Measurements from ENCODE around the gene WNT2. TPM values are rescaled to one million over a fixed set of nuclear protein-coding genes. Genes with fewer than 3 reads are reported as not detected.

Gene WNT2
- total and polyA plus RNA-seq, 7 donors, result under 0.01 to 2.8 (median 0.16) TPM; not detected in 3

DNA sequence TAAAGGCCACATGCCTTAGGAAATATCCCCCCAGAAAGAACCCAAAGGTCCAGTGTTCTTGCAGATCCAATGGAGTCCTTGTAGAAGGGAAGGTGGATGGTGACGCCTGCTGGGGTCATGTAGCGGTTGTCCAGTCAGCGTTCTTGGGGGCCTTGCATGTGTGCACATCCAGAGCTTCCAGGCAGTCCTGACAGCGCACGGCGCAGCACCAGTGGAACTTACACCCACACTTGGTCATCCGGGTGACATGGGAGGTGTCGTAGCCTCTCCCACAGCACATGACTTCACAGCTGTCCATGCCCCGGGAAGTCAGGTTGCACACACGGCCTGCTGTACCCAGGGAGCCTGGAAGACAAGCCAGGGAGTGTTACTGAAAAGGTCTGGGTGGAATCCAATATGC lies 44.8 kb downstream of the WNT2 start:
- H3K4me3 ChIP-seq, result no peak overlapping the region
- no peaks in the 10 kb centered on the region for H3K27me3 ChIP-seq
- TF ChIP-seq POLR2A (IDR thresholded peaks at IDR 0.05) (no peak), EP300 (IDR thresholded peaks at IDR 0.05) (no peak)
- H3K36me3 ChIP-seq, result no peaks in the 10 kb centered on the region
- H3K9me3 ChIP-seq, result no peaks in the 10 kb centered on the region
- DNase-seq, result no peak
- intact Hi-C loops (cut with DNase I), result no loop called here
- H3K27ac ChIP-seq, result no peak overlapping the region
- WGBS, 2 donors, result 94% methylated on average over 10 of the region's 10 CpGs
- no peaks in the 10 kb centered on the region for H3K4me1 ChIP-seq

- DNase-seq, result no peak
- Histone ChIP-seq H3K4me3 (no peak overlapping the region), H3K27ac (no peak overlapping the region), H3K27me3 (no peaks in the 10 kb centered on the region), H3K36me3 (no peaks in the 10 kb centered on the region), H3K9me3 (no peaks in the 10 kb centered on the region), H3K4me1 (no peaks in the 10 kb centered on the region)
- TF ChIP-seq, protein P1, sequence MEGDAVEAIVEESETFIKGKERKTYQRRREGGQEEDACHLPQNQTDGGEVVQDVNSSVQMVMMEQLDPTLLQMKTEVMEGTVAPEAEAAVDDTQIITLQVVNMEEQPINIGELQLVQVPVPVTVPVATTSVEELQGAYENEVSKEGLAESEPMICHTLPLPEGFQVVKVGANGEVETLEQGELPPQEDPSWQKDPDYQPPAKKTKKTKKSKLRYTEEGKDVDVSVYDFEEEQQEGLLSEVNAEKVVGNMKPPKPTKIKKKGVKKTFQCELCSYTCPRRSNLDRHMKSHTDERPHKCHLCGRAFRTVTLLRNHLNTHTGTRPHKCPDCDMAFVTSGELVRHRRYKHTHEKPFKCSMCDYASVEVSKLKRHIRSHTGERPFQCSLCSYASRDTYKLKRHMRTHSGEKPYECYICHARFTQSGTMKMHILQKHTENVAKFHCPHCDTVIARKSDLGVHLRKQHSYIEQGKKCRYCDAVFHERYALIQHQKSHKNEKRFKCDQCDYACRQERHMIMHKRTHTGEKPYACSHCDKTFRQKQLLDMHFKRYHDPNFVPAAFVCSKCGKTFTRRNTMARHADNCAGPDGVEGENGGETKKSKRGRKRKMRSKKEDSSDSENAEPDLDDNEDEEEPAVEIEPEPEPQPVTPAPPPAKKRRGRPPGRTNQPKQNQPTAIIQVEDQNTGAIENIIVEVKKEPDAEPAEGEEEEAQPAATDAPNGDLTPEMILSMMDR (IDR thresholded peaks at IDR 0.05), result no peak
- TF ChIP-seq POLR2AphosphoS5 (IDR thresholded peaks at IDR 0.05) (no peak), POLR2A (IDR thresholded peaks at IDR 0.05) (no peak), EP300 (IDR thresholded peaks at IDR 0.05) (no peak)
- WGBS, 2 donors, result 74 to 79% methylated on average over 3 of the region's 3 CpGs
- intact Hi-C loops (cut with DNase I), result no loop called here
Observed at GRCh38 chr7:117277576-117277975, 45.3 kb downstream of the WNT2 start.

- no peak for DNase-seq
- H3K27me3 ChIP-seq, result no peaks in the 10 kb centered on the region
- H3K36me3 ChIP-seq, result no peaks in the 10 kb centered on the region
- intact Hi-C loops (cut with DNase I), result no loop called here
- no peak for TF ChIP-seq POLR2AphosphoS5 (IDR thresholded peaks at IDR 0.05)
- no peak for TF ChIP-seq POLR2A (IDR thresholded peaks at IDR 0.05)
- no peaks in the 10 kb centered on the region for H3K9me3 ChIP-seq
- WGBS, 2 donors, result 73 to 83% methylated on average over 4 of the region's 4 CpGs
- no peak overlapping the region for H3K27ac ChIP-seq
- no peak overlapping the region for H3K4me3 ChIP-seq
- no peaks in the 10 kb centered on the region for H3K4me1 ChIP-seq
Observed at GRCh38 chr7:117274951-117275350, 47.9 kb downstream of the WNT2 start.

- H3K4me1 ChIP-seq, result peaks cover 0 to 5% (median 0%) of the 10 kb centered on the region in 4 donors
- WGBS, 2 donors, result 61 to 71% methylated on average over 11 of the region's 11 CpGs
- no peaks in the 10 kb centered on the region for H3K36me3 ChIP-seq
- intact Hi-C loops (cut with DNase I), result no loop called here
- no peak overlapping the region for H3K4me3 ChIP-seq
- no peak overlapping the region for H3K27ac ChIP-seq
- H3K27me3 ChIP-seq, result no peaks in the 10 kb centered on the region
- no peaks in the 10 kb centered on the region for H3K9me3 ChIP-seq
- no peak for TF ChIP-seq POLR2AphosphoS5 (IDR thresholded peaks at IDR 0.05)
- no peak for TF ChIP-seq POLR2A (IDR thresholded peaks at IDR 0.05)
- TF ChIP-seq EP300 (IDR thresholded peaks at IDR 0.05), result no peak
- DNase-seq, result no peak
Observed at GRCh38 chr7:117273814-117274225, 49.0 kb downstream of the WNT2 start.

GRCh38 chr7:117273325-117273724 lies 49.5 kb downstream of the WNT2 start:
- Histone ChIP-seq H3K27me3 (no peaks in the 10 kb centered on the region), H3K4me1 (peaks cover 0 to 5% (median 0%) of the 10 kb centered on the region in 4 donors), H3K9me3 (no peaks in the 10 kb centered on the region), H3K4me3 (no peak overlapping the region), H3K27ac (no peak overlapping the region), H3K36me3 (no peaks in the 10 kb centered on the region)
- 39 to 69% methylated on average over 2 of the region's 2 CpGs for WGBS, 2 donors
- intact Hi-C loops (cut with DNase I), result no loop called here
- no peak for TF ChIP-seq POLR2AphosphoS5 (IDR thresholded peaks at IDR 0.05)
- TF ChIP-seq EP300 (IDR thresholded peaks at IDR 0.05), result no peak
- TF ChIP-seq POLR2A (IDR thresholded peaks at IDR 0.05), result no peak
- TF ChIP-seq, protein P1 (IDR thresholded peaks at IDR 0.05), result no peak
- no peak for DNase-seq

DNA sequence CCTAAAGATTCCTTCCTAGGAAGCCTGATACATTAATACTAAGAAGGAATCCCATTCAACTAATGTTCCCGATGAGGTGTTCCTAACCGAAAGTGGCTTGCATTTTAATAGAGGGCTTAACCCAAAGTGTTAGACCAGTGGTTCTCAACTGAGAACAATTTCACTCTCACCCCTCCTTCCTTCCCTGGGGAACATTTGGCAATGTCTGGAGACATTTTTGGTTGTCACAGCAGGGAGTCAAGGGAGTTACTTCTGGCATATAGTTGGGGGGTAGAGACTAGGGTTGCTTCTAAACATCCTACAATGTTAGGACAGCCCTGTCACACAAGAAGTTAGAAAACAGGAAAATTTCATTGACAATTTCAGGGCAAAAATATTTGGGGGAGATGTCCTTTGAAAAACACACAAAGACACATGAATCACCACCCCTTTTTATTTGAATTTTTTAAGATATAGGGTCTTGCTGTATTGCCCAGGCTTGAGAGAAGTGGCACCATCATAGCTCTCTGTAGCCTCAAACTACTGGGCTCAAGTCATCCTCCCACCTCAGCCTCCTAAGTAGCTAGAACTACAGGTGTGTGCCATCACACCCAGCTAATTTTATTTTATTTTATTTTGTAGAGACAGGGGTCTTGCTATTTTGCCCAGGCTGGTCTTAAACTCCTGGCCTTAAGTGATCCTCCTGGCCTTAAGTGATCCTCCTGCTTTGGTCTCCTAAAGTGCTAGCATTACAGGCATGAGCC lies 50.7 kb downstream of the WNT2 start:
- DNase-seq, result no peak
- Histone ChIP-seq H3K9me3 (no peaks in the 10 kb centered on the region), H3K27ac (no peak overlapping the region), H3K27me3 (no peaks in the 10 kb centered on the region), H3K36me3 (no peaks in the 10 kb centered on the region), H3K4me1 (peaks cover 0 to 5% (median 0%) of the 10 kb centered on the region in 4 donors), H3K4me3 (no peak overlapping the region)
- 95% methylated on average over 2 of the region's 2 CpGs for WGBS, 2 donors
- intact Hi-C loops (cut with DNase I), result no loop called here
- TF ChIP-seq EP300 (IDR thresholded peaks at IDR 0.05), result no peak
- TF ChIP-seq POLR2AphosphoS5 (IDR thresholded peaks at IDR 0.05), result no peak
- no peak for TF ChIP-seq POLR2A (IDR thresholded peaks at IDR 0.05)
- TF ChIP-seq, protein P1 (IDR thresholded peaks at IDR 0.05), result no peak
